Natural killer cell (primary cell): ENCODE data around the gene AATK. TPM values are rescaled to one million over a fixed set of nuclear protein-coding genes. Genes with fewer than 3 reads are reported as not detected.
A peak's percentile ranks its signal among the peaks of the same experiment; 100 is the strongest.

ENCODE experiments used
- ATAC-seq, 3 donors: fragments of 150-1000 bp in 2 of 3; fragments of 200-7000 bp in 1 of 3; cut with Tn5 transposase; 1 replicate in 1 of 3; 2 replicates in 2 of 3; pipeline ENCODE4 v1.10.0; 2021; ENCODE audit warnings: mild to moderate bottlenecking in 2 of 3, moderate library complexity in 2 of 3
- DNase-seq, 2 donors: peaks; one replicate each; pipeline versions ENCODE4 v3.0.0 to v3.0.0-alpha.2; 2013 to 2021; ENCODE audit warnings: mixed read lengths in 1 of 2
- H3K27ac ChIP-seq: one replicate; pipeline ENCODE4 v1.5.1; 2013; ENCODE audit warnings: mild to moderate bottlenecking, low read length
- H3K27me3 ChIP-seq: one replicate; pipeline ENCODE4 v1.6.1; 2013; ENCODE audit warnings: low read length; ENCODE audit not compliant: control insufficient read depth, insufficient read depth
- H3K36me3 ChIP-seq: one replicate; pipeline ENCODE4 v1.6.1; 2013; ENCODE audit warnings: low read length; ENCODE audit not compliant: control insufficient read depth, insufficient read depth
- H3K4me1 ChIP-seq: one replicate; pipeline ENCODE4 v1.6.1; 2013; ENCODE audit warnings: low read length; ENCODE audit not compliant: control insufficient read depth, insufficient read depth
- H3K4me3 ChIP-seq: one replicate; pipeline ENCODE4 v1.5.1; 2013; ENCODE audit warnings: low read length
- H3K9me3 ChIP-seq: one replicate; pipeline ENCODE4 v1.6.1; 2013; ENCODE audit warnings: low read length; ENCODE audit not compliant: control insufficient read depth, insufficient read depth
- H3K27ac Mint-ChIP-seq, 2 donors: one replicate each; pipeline ENCODE4 v1.8.0; 2022; ENCODE audit warnings: mild to moderate bottlenecking in 2 of 2, mixed read lengths in 2 of 2, moderate library complexity in 1 of 2
- H3K27me3 Mint-ChIP-seq, 2 donors: one replicate each; pipeline ENCODE4 v1.8.0; 2022; ENCODE audit warnings: low read depth in 2 of 2, mixed read lengths in 2 of 2
- H3K36me3 Mint-ChIP-seq: one replicate; pipeline ENCODE4 v1.8.0; 2022; ENCODE audit warnings: mixed read lengths
- H3K4me1 Mint-ChIP-seq, 2 donors: one replicate each; pipeline ENCODE4 v1.8.0; 2022; ENCODE audit warnings: mixed read lengths in 2 of 2
- H3K4me3 Mint-ChIP-seq: one replicate; pipeline ENCODE4 v1.8.0; 2022; ENCODE audit warnings: mild to moderate bottlenecking, moderate library complexity, mixed read lengths
- H3K9me3 Mint-ChIP-seq, 2 donors: one replicate each; pipeline ENCODE4 v1.8.0; 2022; ENCODE audit warnings: mixed read lengths in 2 of 2
- CTCF ChIP-seq: fragments of 200-600 bp; IDR thresholded peaks from one replicate; pipeline ENCODE4 v1.8.0; 2022; ENCODE audit warnings: antibody characterized with exemption
- WGBS: methylation state at CpG from one replicate; pipeline ENCODE4 v1.1.7; 2013; ENCODE audit warnings: missing lambda C conversion rate; ENCODE audit not compliant: insufficient coverage; 5-methylcytosine and 5-hydroxymethylcytosine counted together
- intact Hi-C: fragments of 100-400 bp; cut with micrococcal nuclease; formaldehyde crosslinking; loops from one replicate; pipeline ENCODE4 v1.14.2; 2022
- total RNA-seq, 4 donors: library from RNA; stranded (reverse); fragments of 120-200 nt in 1 of 4; gene quantifications; one replicate each; pipeline versions ENCODE4 v1.2.3 to v1.2.4, GENCODE V29; 2013 to 2022

The AATK gene
- total RNA-seq, 3 donors from 2014 or later (not counting 1 experiment from before 2014, with no cell fraction given), result 8.5 to 13.7 (median 10.4) TPM

GRCh38 chr17:81123052-81124048 is 42.7 kb downstream of the AATK start:
- intact Hi-C loops, result no loop called here
- Histone ChIP-seq H3K4me1 (peaks cover 15% of the 10 kb centered on the region), H3K4me3 (no peak overlapping the region), H3K27me3 (no peaks in the 10 kb centered on the region), H3K27ac (no peak overlapping the region), H3K9me3 (no peaks in the 10 kb centered on the region), H3K36me3 (no peaks in the 10 kb centered on the region)
- H3K27ac Mint-ChIP-seq, result no peak overlapping the region
- WGBS, result 94% methylated on average over 39 of the region's 39 CpGs
- H3K27me3 Mint-ChIP-seq, result no peaks in the 10 kb centered on the region
- DNase-seq, result no peak
- TF ChIP-seq CTCF, result no peak
- H3K4me3 Mint-ChIP-seq, result no peak overlapping the region
- ATAC-seq, result no peak
- H3K9me3 Mint-ChIP-seq, result no peaks in the 10 kb centered on the region
- peaks cover 0 to 12% of the 10 kb centered on the region in 2 donors for H3K4me1 Mint-ChIP-seq
- no peaks in the 10 kb centered on the region for H3K36me3 Mint-ChIP-seq

GRCh38 chr17:81121841-81122733 is 43.9 kb downstream of the AATK start:
- Mint-ChIP-seq H3K4me3 (no peak overlapping the region), H3K36me3 (no peaks in the 10 kb centered on the region), H3K27ac (no peak overlapping the region), H3K4me1 (peaks cover 0 to 13% of the 10 kb centered on the region in 2 donors), H3K27me3 (no peaks in the 10 kb centered on the region), H3K9me3 (no peaks in the 10 kb centered on the region)
- no peak for DNase-seq
- ATAC-seq, result no peak
- Histone ChIP-seq H3K4me1 (peaks cover 15% of the 10 kb centered on the region), H3K27me3 (no peaks in the 10 kb centered on the region), H3K9me3 (no peaks in the 10 kb centered on the region), H3K36me3 (no peaks in the 10 kb centered on the region), H3K4me3 (no peak overlapping the region), H3K27ac (no peak overlapping the region)
- intact Hi-C loops, result no loop called here
- 94% methylated on average over 109 of the region's 109 CpGs for WGBS
- no peak for TF ChIP-seq CTCF

DNA sequence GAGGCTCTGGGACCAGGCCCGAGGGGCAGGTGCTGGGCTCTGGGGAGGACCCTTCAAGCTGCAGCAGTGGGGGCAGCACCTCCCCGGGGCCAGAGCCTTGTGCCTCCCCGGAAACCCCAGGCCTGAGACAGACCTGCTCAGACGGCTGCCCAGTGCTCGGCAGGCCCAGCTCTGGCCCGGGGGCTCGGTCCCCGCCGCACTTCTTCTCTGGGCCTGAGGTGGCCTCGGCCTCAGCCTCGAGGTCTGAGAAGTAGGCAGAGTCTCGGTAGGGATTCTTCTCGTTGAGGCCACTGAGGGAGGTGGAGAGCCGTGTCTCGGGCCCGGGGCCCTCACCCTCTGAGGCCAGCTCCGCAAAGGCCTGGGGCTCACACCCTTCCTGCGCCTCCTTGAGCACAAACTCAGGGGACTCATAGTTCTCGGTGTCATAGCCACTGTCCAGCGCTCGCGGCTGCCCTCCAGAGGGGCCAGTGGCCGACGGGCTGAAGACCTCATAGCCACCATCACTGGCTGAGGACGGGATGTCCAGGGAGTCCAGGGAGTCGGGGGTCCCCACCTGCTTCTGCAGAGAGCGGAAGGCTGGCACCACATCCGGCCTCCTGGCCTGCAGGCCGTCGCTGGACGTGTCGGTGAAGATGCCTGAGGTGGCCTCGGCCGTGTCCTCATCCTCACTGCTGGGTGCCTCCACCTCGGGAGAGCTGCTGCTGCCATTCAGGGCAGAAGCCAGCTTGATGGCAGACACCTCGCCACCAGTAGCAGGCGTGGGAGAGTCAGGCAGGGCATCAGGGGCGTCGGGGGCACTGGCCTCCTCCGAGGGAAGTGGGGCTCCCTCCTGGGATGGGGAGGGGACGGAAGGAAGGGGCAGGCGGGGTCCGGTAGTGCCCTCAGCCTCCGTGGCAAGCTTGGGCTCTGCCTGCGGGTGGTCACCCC is 45.1 kb downstream of the AATK start:
- H3K4me3 Mint-ChIP-seq, result no peak overlapping the region
- no peak overlapping the region for H3K27ac ChIP-seq

More for the DNA sequence above, 45.1 kb downstream of the AATK start:
- Mint-ChIP-seq H3K27me3 (no peaks in the 10 kb centered on the region), H3K27ac (peak overlapping the region in 1 of 2 donors; percentile 69), H3K36me3 (no peaks in the 10 kb centered on the region), H3K4me1 (peaks cover 0 to 13% of the 10 kb centered on the region in 2 donors), H3K9me3 (no peaks in the 10 kb centered on the region)
- no peak for ATAC-seq
- DNase-seq, result peak in 1 of 2 donors; percentile 29
- TF ChIP-seq CTCF, result no peak
- no peaks in the 10 kb centered on the region for H3K36me3 ChIP-seq
- 90% methylated on average over 45 of the region's 45 CpGs for WGBS
- H3K27me3 ChIP-seq, result no peaks in the 10 kb centered on the region
- no peaks in the 10 kb centered on the region for H3K9me3 ChIP-seq
- peaks cover 15% of the 10 kb centered on the region for H3K4me1 ChIP-seq
- intact Hi-C loops, result no loop called here
- no peak overlapping the region for H3K4me3 ChIP-seq
